Ishikawa (cell line): Measurements from ENCODE around the gene CD84.

Source experiments
- CEBPB ChIP-seq: IDR thresholded peaks from 2 replicates; pipeline ENCODE4 v1.6.1; 2012
- CREB1 ChIP-seq: IDR thresholded peaks from 2 replicates; pipeline ENCODE4 v1.6.1; 2012; ENCODE audit warnings: low read depth
- EP300 ChIP-seq: IDR thresholded peaks from 2 replicates; pipeline ENCODE4 v1.6.1; 2012; ENCODE audit warnings: borderline replicate concordance
- FOXM1 ChIP-seq: IDR thresholded peaks from 2 replicates; pipeline ENCODE4 v1.6.1; 2012; ENCODE audit warnings: low read depth, borderline replicate concordance
- NFIC ChIP-seq: IDR thresholded peaks from 2 replicates; pipeline ENCODE4 v1.6.1; 2012
- RAD21 ChIP-seq: IDR thresholded peaks from 2 replicates; pipeline ENCODE4 v1.6.1; 2012; ENCODE audit warnings: low read depth
- TAF1 ChIP-seq: IDR thresholded peaks from 2 replicates; pipeline ENCODE4 v1.6.1; 2012; ENCODE audit warnings: low read depth, mild to moderate bottlenecking
- TCF12 ChIP-seq: IDR thresholded peaks from 2 replicates; pipeline ENCODE4 v1.6.1; 2012; ENCODE audit warnings: low read depth
- TEAD4 ChIP-seq: IDR thresholded peaks from 2 replicates; pipeline ENCODE4 v1.6.1; 2012
- YY1 ChIP-seq: IDR thresholded peaks from 2 replicates; pipeline ENCODE4 v1.6.1; 2012; ENCODE audit warnings: low read depth
- ZBTB7A ChIP-seq: IDR thresholded peaks from 2 replicates; pipeline ENCODE4 v1.6.1; 2012; ENCODE audit warnings: low read depth
- TF ChIP-seq, protein P1 (sequence below): IDR thresholded peaks from 2 replicates; pipeline ENCODE4 v1.6.1; 2012
- TF ChIP-seq, protein P2 (sequence below): IDR thresholded peaks from 2 replicates; pipeline ENCODE4 v1.6.1; 2012; ENCODE audit warnings: low read depth, mild to moderate bottlenecking
- TF ChIP-seq, protein P3 (sequence below): IDR thresholded peaks from 2 replicates; pipeline ENCODE4 v1.6.1; 2012

CD84 gene

DNA sequence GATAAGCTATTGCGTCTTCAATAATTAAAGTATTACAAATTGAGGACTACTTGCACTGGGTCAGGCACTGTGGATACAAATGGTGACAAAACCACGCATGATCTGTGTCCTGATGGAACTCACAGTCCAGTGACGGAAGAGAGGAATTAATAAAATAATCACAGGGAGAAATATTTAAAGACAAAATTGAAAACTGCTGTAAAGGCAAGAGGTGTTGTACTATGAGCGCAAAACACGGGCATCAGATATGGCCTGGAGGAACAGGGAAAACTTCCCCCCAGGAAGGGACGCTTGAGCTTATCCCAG lies 39.7 kb downstream of the CD84 start:
- TF ChIP-seq ZBTB7A: no peak
- TF ChIP-seq, protein P1, sequence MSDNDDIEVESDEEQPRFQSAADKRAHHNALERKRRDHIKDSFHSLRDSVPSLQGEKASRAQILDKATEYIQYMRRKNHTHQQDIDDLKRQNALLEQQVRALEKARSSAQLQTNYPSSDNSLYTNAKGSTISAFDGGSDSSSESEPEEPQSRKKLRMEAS: no peak
- TF ChIP-seq TEAD4: no peak
- TF ChIP-seq TCF12: no peak
- TF ChIP-seq, protein P2, sequence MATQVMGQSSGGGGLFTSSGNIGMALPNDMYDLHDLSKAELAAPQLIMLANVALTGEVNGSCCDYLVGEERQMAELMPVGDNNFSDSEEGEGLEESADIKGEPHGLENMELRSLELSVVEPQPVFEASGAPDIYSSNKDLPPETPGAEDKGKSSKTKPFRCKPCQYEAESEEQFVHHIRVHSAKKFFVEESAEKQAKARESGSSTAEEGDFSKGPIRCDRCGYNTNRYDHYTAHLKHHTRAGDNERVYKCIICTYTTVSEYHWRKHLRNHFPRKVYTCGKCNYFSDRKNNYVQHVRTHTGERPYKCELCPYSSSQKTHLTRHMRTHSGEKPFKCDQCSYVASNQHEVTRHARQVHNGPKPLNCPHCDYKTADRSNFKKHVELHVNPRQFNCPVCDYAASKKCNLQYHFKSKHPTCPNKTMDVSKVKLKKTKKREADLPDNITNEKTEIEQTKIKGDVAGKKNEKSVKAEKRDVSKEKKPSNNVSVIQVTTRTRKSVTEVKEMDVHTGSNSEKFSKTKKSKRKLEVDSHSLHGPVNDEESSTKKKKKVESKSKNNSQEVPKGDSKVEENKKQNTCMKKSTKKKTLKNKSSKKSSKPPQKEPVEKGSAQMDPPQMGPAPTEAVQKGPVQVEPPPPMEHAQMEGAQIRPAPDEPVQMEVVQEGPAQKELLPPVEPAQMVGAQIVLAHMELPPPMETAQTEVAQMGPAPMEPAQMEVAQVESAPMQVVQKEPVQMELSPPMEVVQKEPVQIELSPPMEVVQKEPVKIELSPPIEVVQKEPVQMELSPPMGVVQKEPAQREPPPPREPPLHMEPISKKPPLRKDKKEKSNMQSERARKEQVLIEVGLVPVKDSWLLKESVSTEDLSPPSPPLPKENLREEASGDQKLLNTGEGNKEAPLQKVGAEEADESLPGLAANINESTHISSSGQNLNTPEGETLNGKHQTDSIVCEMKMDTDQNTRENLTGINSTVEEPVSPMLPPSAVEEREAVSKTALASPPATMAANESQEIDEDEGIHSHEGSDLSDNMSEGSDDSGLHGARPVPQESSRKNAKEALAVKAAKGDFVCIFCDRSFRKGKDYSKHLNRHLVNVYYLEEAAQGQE: no peak
- TF ChIP-seq CREB1: no peak
- TF ChIP-seq CEBPB: no peak

DNA sequence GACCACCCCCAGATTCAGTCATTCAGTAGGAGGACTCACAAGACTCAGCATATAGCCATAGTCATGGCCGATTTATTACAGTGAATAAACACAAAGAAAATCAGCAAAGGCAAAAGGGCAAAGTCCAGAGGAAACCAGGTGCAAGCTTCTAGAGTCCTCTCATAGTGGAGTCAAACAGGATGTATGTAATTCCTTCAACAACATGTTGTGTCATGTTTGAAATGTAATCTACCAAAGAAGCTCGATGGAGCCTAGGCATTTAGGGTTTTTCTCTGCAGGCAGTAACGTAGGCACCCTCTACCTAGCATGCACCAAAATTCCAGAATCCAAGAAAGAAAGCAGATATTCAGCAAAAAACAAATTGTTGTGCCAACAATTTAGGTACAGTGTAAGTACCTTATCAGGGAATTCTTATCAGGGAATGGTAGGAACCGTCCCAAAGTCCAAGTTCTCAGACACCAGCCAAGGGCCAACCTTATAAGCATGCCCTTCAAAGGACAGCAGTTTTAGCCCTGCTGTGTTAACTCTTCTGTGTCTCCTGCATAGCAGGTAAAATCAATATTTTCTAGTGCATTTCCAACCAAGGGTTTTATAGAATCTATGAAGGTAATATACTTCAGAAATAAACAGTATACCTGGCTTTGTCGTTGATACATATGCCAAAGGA lies 40.2 kb downstream of the CD84 start:
- no peak for TF ChIP-seq EP300
- TF ChIP-seq TEAD4: no peak
- no peak for TF ChIP-seq YY1
- TF ChIP-seq FOXM1: no peak
- TF ChIP-seq, protein P2: no peak
- TF ChIP-seq CREB1: no peak
- TF ChIP-seq, protein P3, sequence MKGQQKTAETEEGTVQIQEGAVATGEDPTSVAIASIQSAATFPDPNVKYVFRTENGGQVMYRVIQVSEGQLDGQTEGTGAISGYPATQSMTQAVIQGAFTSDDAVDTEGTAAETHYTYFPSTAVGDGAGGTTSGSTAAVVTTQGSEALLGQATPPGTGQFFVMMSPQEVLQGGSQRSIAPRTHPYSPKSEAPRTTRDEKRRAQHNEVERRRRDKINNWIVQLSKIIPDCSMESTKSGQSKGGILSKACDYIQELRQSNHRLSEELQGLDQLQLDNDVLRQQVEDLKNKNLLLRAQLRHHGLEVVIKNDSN: no peak

DNA sequence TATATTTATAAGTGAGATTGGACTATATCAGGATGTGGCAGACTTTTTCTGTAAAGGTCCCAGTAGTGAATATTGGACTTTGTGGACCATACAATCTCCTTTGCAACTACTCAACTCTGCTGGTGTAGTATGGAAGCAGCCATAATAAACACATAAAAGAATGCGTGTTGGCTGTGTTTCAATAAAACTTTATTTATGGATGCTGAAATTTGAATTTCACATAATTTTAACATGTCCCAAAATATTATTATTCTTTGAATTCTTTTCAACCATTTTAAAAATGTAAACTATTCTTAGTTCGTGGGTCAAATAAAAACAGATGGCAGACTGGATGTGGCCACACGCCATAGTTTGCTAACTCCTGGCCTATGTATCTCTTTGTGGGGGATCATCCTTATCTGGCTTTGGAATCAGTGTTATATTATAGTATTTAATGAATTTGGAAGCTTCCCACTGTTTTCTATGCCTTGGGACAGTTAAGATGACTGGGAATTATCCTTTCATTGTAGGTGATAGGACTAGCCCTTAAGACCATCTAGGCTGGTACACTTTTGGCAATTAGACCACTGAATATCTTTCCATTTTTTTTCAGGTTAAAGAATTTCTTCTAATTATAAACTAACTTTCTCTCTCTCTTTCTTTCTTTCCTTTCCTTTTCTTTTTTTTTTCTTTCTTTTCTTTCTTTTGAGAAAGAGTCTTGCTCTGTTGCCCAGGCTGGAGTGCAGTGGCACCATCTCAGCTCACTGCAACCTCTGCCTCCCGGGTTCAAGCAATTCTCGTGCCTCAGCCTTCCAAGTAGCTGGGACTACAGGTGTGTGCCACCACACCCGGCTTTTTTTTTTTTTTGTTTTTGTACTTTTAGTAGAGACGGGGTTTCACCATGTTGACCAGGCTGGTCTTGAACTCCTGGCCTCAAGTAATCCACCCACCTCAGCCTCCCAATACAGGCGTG lies 41.3 kb downstream of the CD84 start:
- TF ChIP-seq CREB1 (no peak), ZBTB7A (no peak), YY1 (no peak), EP300 (no peak)
- TF ChIP-seq, protein P1: no peak
- TF ChIP-seq, protein P3: no peak
- TF ChIP-seq, protein P2: no peak

DNA sequence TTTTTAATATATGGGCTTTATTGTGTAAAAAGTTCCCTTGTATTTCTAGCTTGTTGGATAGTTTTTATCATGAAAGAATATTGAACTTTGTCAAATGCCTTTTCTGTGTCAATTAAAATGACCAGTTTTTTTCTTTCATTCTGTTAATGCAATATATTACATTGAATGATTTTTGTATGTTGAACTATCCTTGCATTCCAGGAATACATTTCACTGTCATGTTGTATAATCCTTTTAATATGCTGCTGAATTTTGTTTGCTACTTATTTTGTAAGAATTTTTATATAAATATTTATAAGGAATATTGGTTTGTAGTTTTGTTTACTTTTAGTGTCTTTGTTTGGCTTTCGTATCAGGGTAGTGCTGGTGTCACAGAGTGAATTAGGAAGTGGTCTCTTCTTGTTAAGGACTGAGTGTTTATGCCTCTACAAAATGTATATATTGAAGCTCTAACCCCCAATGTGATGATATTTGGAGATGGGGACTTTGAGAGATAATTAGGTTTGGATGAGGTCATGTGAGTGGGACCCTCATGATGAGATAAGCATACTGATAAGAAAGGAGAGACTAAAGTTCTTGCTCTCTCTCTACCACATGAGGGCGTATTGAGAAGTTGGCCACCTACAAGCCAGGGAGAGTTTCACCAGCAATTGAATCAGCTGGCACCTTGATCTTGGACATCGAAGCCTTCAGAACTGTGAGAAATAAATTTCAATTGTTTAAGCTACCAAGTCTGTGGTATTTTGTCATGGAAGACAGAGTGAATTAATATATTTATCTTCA lies 44.3 kb downstream of the CD84 start:
- no peak for TF ChIP-seq NFIC
- TF ChIP-seq TAF1: no peak
- TF ChIP-seq, protein P1: no peak
- TF ChIP-seq TCF12: no peak
- no peak for TF ChIP-seq RAD21
- TF ChIP-seq ZBTB7A: no peak
